IMR-90 (cell line): ENCODE data around the gene KCNN3. TPM values are rescaled to one million over a fixed set of nuclear protein-coding genes. Genes with fewer than 3 reads are reported as not detected.

ENCODE experiments used
- ATAC-seq: fragments of 200-7000 bp; cut with Tn5 transposase; 2 replicates; pipeline ENCODE4 v1.9.1; 2020; ENCODE audit warnings: low read depth, mild to moderate bottlenecking, moderate library complexity
- BruUV-seq: library from RNA; stranded (reverse); fragments of 400-500 nt; replicated peaks from 2 replicates; lab custom pipeline; 2021; lab: Mats Ljungman, UMichigan
- CTCF ChIA-PET: fragments of 300-600 bp; formaldehyde crosslinking; extraction: SDS; loops from one replicate; lab custom pipeline; 2021; ENCODE audit warnings: antibody characterized with exemption; lab: Yijun Ruan, JAX
- POLR2A ChIA-PET: fragments of 300-600 bp; sonication (Branson Sonifier 250); formaldehyde crosslinking; loops from one replicate; lab custom pipeline; 2022; ENCODE audit warnings: antibody characterized with exemption; ENCODE audit not compliant: unreplicated experiment; lab: Charles Lee
- DNase-seq: peaks from one replicate; pipeline ENCODE4 v3.0.0; 2013
- H2AFZ ChIP-seq: replicated peaks from 2 replicates; pipeline ENCODE3; 2013; ENCODE audit warnings: low read length, mild to moderate bottlenecking; ENCODE audit not compliant: poor library complexity
- H2AK5ac ChIP-seq: 2 replicates; pipeline ENCODE4 v1.6.1; 2013; ENCODE audit warnings: low read depth, low read length, inconsistent platforms
- H2AK9ac ChIP-seq: replicated peaks from 2 replicates; pipeline ENCODE3; 2013; ENCODE audit warnings: mild to moderate bottlenecking, low read depth, low read length, moderate library complexity; ENCODE audit not compliant: poor library complexity
- H2BK120ac ChIP-seq: 2 replicates; pipeline ENCODE4 v1.6.1; 2013; ENCODE audit warnings: low read depth, low read length, inconsistent platforms
- H2BK15ac ChIP-seq: 3 replicates; pipeline ENCODE4 v1.6.1; 2013; ENCODE audit warnings: low read depth, low read length, inconsistent platforms
- H2BK20ac ChIP-seq: 2 replicates; pipeline ENCODE4 v1.6.1; 2013; ENCODE audit warnings: low read depth, mild to moderate bottlenecking, inconsistent platforms, low read length, moderate library complexity
- H2BK5ac ChIP-seq: 2 replicates; pipeline ENCODE4 v1.6.1; 2013; ENCODE audit warnings: mild to moderate bottlenecking, low read depth, low read length, inconsistent platforms; ENCODE audit not compliant: poor library complexity, severe bottlenecking
- H3K14ac ChIP-seq: replicated peaks from 2 replicates; pipeline ENCODE4 v1.6.1; 2013; ENCODE audit warnings: low read depth, low read length, inconsistent platforms
- H3K18ac ChIP-seq: 2 replicates; pipeline ENCODE4 v1.6.1; 2013; ENCODE audit warnings: low read depth, low read length, control low read depth
- H3K23ac ChIP-seq: 2 replicates; pipeline ENCODE4 v1.6.1; 2013; ENCODE audit warnings: low read depth, low read length, inconsistent platforms
- H3K27ac ChIP-seq: 2 replicates; pipeline ENCODE4 v1.5.1; 2013; ENCODE audit warnings: mild to moderate bottlenecking, control low read depth, low read length; ENCODE audit not compliant: insufficient read depth
- H3K27me3 ChIP-seq: 2 replicates; pipeline ENCODE4 v1.6.1; 2013; ENCODE audit warnings: low read length; ENCODE audit not compliant: control insufficient read depth, insufficient read depth
- H3K36me3 ChIP-seq: 2 replicates; pipeline ENCODE4 v1.6.1; 2013; ENCODE audit warnings: low read length, mixed read lengths; ENCODE audit not compliant: control insufficient read depth, insufficient read depth
- H3K4ac ChIP-seq: 2 replicates; pipeline ENCODE4 v1.6.1; 2013; ENCODE audit warnings: low read depth, low read length, inconsistent platforms
- H3K4me1 ChIP-seq: 2 replicates; pipeline ENCODE4 v1.6.1; 2013; ENCODE audit warnings: low read length, mixed read lengths; ENCODE audit not compliant: control insufficient read depth, insufficient read depth
- H3K4me2 ChIP-seq: 2 replicates; pipeline ENCODE4 v1.6.1; 2013; ENCODE audit warnings: low read depth, mild to moderate bottlenecking, control low read depth, low read length, moderate library complexity
- H3K4me3 ChIP-seq: 2 replicates; pipeline ENCODE4 v1.5.1; 2013; ENCODE audit warnings: low read depth, mild to moderate bottlenecking, control low read depth, low read length, moderate library complexity; ENCODE audit not compliant: insufficient read depth
- H3K56ac ChIP-seq: 2 replicates; pipeline ENCODE4 v1.6.1; 2013; ENCODE audit warnings: low read length, inconsistent platforms; ENCODE audit not compliant: insufficient read depth; ENCODE audit errors: extremely low read depth
- H3K79me1 ChIP-seq, 2 experiments: 2 replicates each; pipeline ENCODE4 v1.6.1; 2013; ENCODE audit warnings: low read length in 2 of 2, inconsistent platforms in 1 of 2, low read depth in 1 of 2
- H3K9ac ChIP-seq: 2 replicates; pipeline ENCODE4 v1.6.1; 2013; ENCODE audit warnings: low read depth, low read length, control low read depth
- H3K9me1 ChIP-seq: 2 replicates; pipeline ENCODE4 v1.6.1; 2013; ENCODE audit warnings: low read length, inconsistent platforms; ENCODE audit not compliant: insufficient read depth
- H3K9me3 ChIP-seq: 2 replicates; pipeline ENCODE4 v1.6.1; 2013; ENCODE audit warnings: low read length; ENCODE audit not compliant: control insufficient read depth, insufficient read depth
- H4K20me1 ChIP-seq: 2 replicates; pipeline ENCODE4 v1.6.1; 2013; ENCODE audit warnings: low read length, inconsistent platforms; ENCODE audit not compliant: insufficient read depth
- H4K5ac ChIP-seq: 2 replicates; pipeline ENCODE4 v1.6.1; 2013; ENCODE audit warnings: mild to moderate bottlenecking, low read depth, low read length, control low read depth
- H4K8ac ChIP-seq, 2 experiments: 2 replicates each; pipeline ENCODE4 v1.6.1; 2013; ENCODE audit warnings: low read depth in 2 of 2, low read length in 2 of 2, control low read depth in 1 of 2, inconsistent platforms in 1 of 2
- H4K91ac ChIP-seq: 2 replicates; pipeline ENCODE4 v1.6.1; 2013; ENCODE audit warnings: low read depth, low read length, inconsistent platforms; ENCODE audit not compliant: insufficient read depth
- MAFK ChIP-seq: IDR thresholded peaks from 2 replicates; pipeline ENCODE4 v1.6.1; 2012; ENCODE audit warnings: low read depth, low read length, improper control_type of control experiment
- WGBS, 2 experiments: methylation state at CpG; one replicate each; pipeline versions ENCODE4 v1.1.5 to v1.1.7; 2013; ENCODE audit warnings: missing lambda C conversion rate in 2 of 2; ENCODE audit not compliant: insufficient read length in 1 of 2; ENCODE audit errors: extremely low coverage in 2 of 2; 5-methylcytosine and 5-hydroxymethylcytosine counted together
- dilution Hi-C: fragments of 300-500 bp; cut with HindIII; formaldehyde crosslinking; loops from one replicate; pipeline ENCODE4 v1.14.3; 2018; ENCODE audit warnings: low sequenced_read_pairs; ENCODE audit not compliant: unreplicated experiment
- in situ Hi-C: fragments of 300-500 bp; cut with MboI; formaldehyde crosslinking; loops from 3 replicates; pipeline ENCODE4 v1.14.3; 2019; ENCODE audit warnings: low sequenced_read_pairs, inconsistent platforms, mixed read lengths
- intact Hi-C: fragments of 100-400 bp; cut with micrococcal nuclease; formaldehyde crosslinking; loops from 2 replicates; pipeline ENCODE4 v1.10.0; 2022
- polyA plus RNA-seq, 3 experiments: library from polyadenylated mRNA; depleted of rRNA; stranded (reverse); fragments of >200 nt; gene quantifications; 2 replicates each; pipeline ENCODE4 v1.2.3, GENCODE V29; 2012; ENCODE audit warnings: low replicate concordance in 1 of 3
- total RNA-seq: library from RNA; depleted of rRNA; stranded (reverse); fragments of >200 nt; gene quantifications from 2 replicates; pipeline ENCODE4 v1.2.3, GENCODE V29; 2012
- TF ChIP-seq, protein P1 (sequence below): conservative IDR thresholded peaks from 2 replicates; pipeline ENCODE4 v1.5.1; 2012; ENCODE audit warnings: mild to moderate bottlenecking, low read depth, low read length, improper control_type of control experiment

Gene KCNN3
- total and polyA plus RNA-seq, 2 of the 4 experiments (the other 2 are of a cell fraction): 0.02 TPM; not detected in 1

DNA sequence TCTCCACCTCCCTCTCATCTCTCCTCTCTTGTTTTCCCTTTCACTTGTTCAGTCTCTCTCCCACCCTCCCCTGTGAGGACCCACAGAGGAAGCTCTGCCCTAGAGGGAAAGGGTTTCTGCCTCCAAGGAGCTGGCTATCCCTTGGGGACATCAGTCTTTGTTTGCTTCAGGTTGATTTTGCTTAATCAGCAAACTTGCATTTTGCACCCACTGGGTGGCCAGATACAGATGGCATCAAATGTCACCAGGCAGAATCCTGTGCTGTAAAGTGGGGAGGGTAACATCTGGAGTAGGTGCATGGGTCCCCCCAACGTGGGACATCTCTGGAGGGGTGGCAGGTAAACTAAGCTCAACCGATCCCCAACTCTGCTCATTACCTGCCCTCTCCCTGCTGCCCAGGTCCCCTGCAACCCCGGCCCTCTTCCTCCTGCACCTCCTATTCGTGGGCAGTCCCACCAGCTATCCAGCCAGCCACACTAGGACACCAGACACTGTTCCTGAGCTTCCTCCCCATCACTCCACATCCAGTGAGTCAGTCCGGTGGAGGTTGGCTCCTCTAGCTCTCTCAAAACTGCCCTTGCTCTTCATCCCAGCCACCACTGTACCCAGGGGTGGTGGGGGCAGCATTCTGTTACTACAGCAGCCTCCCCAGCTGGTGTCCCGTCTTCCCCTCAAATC lies 123.3 kb downstream of the KCNN3 start:
- POLR2A ChIA-PET: no interaction called here
- H2BK120ac ChIP-seq: no peak overlapping the region
- 68% methylated on average over 3 of the region's 6 CpGs; no CpG with 5 or more reads in 1 of the 2 experiments for WGBS, 2 experiments
- dilution Hi-C loops: no loop called here
- H3K14ac ChIP-seq: no peak overlapping the region
- no peak overlapping the region for H2BK5ac ChIP-seq
- H4K5ac ChIP-seq: no peak overlapping the region
- H3K36me3 ChIP-seq: no peaks in the 10 kb centered on the region
- peak overlapping the region; percentile 6 for H2AFZ ChIP-seq
- H3K27ac ChIP-seq: no peak overlapping the region
- TF ChIP-seq, protein P1, sequence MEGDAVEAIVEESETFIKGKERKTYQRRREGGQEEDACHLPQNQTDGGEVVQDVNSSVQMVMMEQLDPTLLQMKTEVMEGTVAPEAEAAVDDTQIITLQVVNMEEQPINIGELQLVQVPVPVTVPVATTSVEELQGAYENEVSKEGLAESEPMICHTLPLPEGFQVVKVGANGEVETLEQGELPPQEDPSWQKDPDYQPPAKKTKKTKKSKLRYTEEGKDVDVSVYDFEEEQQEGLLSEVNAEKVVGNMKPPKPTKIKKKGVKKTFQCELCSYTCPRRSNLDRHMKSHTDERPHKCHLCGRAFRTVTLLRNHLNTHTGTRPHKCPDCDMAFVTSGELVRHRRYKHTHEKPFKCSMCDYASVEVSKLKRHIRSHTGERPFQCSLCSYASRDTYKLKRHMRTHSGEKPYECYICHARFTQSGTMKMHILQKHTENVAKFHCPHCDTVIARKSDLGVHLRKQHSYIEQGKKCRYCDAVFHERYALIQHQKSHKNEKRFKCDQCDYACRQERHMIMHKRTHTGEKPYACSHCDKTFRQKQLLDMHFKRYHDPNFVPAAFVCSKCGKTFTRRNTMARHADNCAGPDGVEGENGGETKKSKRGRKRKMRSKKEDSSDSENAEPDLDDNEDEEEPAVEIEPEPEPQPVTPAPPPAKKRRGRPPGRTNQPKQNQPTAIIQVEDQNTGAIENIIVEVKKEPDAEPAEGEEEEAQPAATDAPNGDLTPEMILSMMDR: no peak
- TF ChIP-seq MAFK: peak; percentile 92
- ATAC-seq: no peak
- H2BK15ac ChIP-seq: no peak overlapping the region
- no peak for DNase-seq
- H4K20me1 ChIP-seq: no peaks in the 10 kb centered on the region
- H3K9me1 ChIP-seq: no peaks in the 10 kb centered on the region
- CTCF ChIA-PET: no interaction called here
- H3K18ac ChIP-seq: no peak overlapping the region
- no peaks in the 10 kb centered on the region for H3K79me1 ChIP-seq
- no peak overlapping the region for H3K4me2 ChIP-seq
- no peaks in the 10 kb centered on the region; the same call in 1 of the 2 replicates for H3K4me1 ChIP-seq
- H2AK9ac ChIP-seq: no peak overlapping the region
- no peak overlapping the region for H4K8ac ChIP-seq
- no peak overlapping the region for H2AK5ac ChIP-seq
- no TSS peak for BruUV-seq
- no peak overlapping the region for H3K4me3 ChIP-seq
- intact Hi-C loops: no loop called here
- H2BK20ac ChIP-seq: no peak overlapping the region
- H3K4ac ChIP-seq: no peak overlapping the region
- no peak overlapping the region for H3K23ac ChIP-seq
- no peak overlapping the region for H3K9ac ChIP-seq
- no peak overlapping the region for H4K91ac ChIP-seq
- no peak overlapping the region for H3K56ac ChIP-seq
- in situ Hi-C loops: no loop called here
- 0 out of 2 replicates have a peak, but pooled peaks cover 1% of the 10 kb centered on the region for H3K9me3 ChIP-seq
- peaks cover 88% of the 10 kb centered on the region for H3K27me3 ChIP-seq
